MCF 10A (cell line): ENCODE measurements around the gene GLIS1. TPM values are rescaled to one million over a fixed set of nuclear protein-coding genes. Genes with fewer than 3 reads are reported as not detected.

Experiments used
- BruUV-seq: library from RNA; stranded (reverse); fragments of 400-500 nt; replicated peaks from 2 replicates; lab custom pipeline; 2021; lab: Mats Ljungman, UMichigan
- CTCF ChIA-PET: fragments of 300-600 bp; sonication (Branson Sonifier 250); formaldehyde crosslinking; extraction: SDS; loops from one replicate; lab custom pipeline; 2021; ENCODE audit warnings: antibody characterized with exemption, inconsistent platforms; lab: Yijun Ruan, JAX
- POLR2A ChIA-PET: fragments of 300-600, 350-650 bp; sonication (Branson Sonifier 250); formaldehyde crosslinking; extraction: SDS; loops from one replicate; lab custom pipeline; 2020; ENCODE audit warnings: antibody characterized with exemption, inconsistent platforms; lab: Yijun Ruan, JAX
- DNase-seq: peaks from one replicate; pipeline ENCODE4 v3.0.0-alpha.2; 2018; ENCODE audit not compliant: unreplicated experiment
- H3K27ac Mint-ChIP-seq: one replicate; pipeline ENCODE4 v1.8.0; 2022; ENCODE audit warnings: mild to moderate bottlenecking, low read depth, mixed read lengths; ENCODE audit not compliant: unreplicated experiment
- H3K27me3 Mint-ChIP-seq: one replicate; pipeline ENCODE4 v1.8.0; 2022; ENCODE audit warnings: mixed read lengths; ENCODE audit not compliant: insufficient read depth, unreplicated experiment
- H3K36me3 Mint-ChIP-seq: one replicate; pipeline ENCODE4 v1.8.0; 2022; ENCODE audit warnings: mild to moderate bottlenecking, moderate library complexity, mixed read lengths; ENCODE audit not compliant: insufficient read depth, unreplicated experiment
- H3K4me1 Mint-ChIP-seq: one replicate; pipeline ENCODE4 v1.8.0; 2022; ENCODE audit warnings: mixed read lengths; ENCODE audit not compliant: insufficient read depth, unreplicated experiment
- H3K4me3 Mint-ChIP-seq: one replicate; pipeline ENCODE4 v1.8.0; 2022; ENCODE audit warnings: mild to moderate bottlenecking, moderate library complexity, mixed read lengths; ENCODE audit not compliant: unreplicated experiment
- H3K9me3 Mint-ChIP-seq: one replicate; pipeline ENCODE4 v1.8.0; 2022; ENCODE audit warnings: mixed read lengths; ENCODE audit not compliant: unreplicated experiment
- intact Hi-C: fragments of 100-400 bp; cut with micrococcal nuclease; formaldehyde crosslinking; loops from 2 replicates; pipeline ENCODE4 v1.14.1; 2022
- total RNA-seq: library from RNA; stranded (reverse); gene quantifications from 2 replicates; pipeline ENCODE4 v1.2.3, GENCODE V29; 2022
- TF ChIP-seq, protein P1 (sequence below): fragments of 200-600 bp; IDR thresholded peaks from one replicate; pipeline ENCODE4 v1.8.0; 2022; ENCODE audit warnings: antibody characterized with exemption, mild to moderate bottlenecking; ENCODE audit not compliant: unreplicated experiment

The GLIS1 gene
- total RNA-seq, 1 experiment from 2014 or later, result 0.93 TPM

DNA sequence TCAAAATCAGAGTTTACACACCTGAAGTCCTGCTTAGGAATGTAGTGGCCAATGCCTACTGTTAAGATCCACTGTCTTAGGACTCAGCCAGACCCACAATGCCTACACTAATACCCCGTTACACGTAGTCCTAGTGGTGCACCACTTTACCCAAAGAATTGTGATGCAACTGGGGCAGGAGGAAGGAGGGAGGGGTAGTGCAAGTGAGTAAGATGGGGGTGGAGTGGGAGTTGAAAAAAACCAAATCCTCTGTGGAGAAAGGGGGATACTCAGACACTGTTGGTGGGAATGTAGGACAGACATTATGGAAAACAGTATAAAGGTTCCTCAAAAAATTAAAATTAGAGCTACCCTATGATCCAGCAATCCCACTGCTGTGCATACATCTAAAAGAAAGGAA lies 19.5 kb downstream of the GLIS1 start:
- ChIA-PET CTCF (interaction anchor here (0.6 kb wide), 1 partner anchor 235 kb away, joined by 3 read pairs; no protein-coding TSS in a partner anchor), POLR2A (interaction anchor here (1.0 kb wide), 1 partner anchor 12 kb away, joined by 5 read pairs; no protein-coding TSS in a partner anchor)
- H3K4me3 Mint-ChIP-seq, result no peak overlapping the region
- intact Hi-C loops, result no loop called here
- no TSS peak for BruUV-seq
- no peaks in the 10 kb centered on the region for H3K4me1 Mint-ChIP-seq
- DNase-seq, result no peak
- no peak overlapping the region for H3K27ac Mint-ChIP-seq
- no peaks in the 10 kb centered on the region for H3K27me3 Mint-ChIP-seq
- H3K36me3 Mint-ChIP-seq, result no peaks in the 10 kb centered on the region
- no peaks in the 10 kb centered on the region for H3K9me3 Mint-ChIP-seq
- TF ChIP-seq, protein P1, sequence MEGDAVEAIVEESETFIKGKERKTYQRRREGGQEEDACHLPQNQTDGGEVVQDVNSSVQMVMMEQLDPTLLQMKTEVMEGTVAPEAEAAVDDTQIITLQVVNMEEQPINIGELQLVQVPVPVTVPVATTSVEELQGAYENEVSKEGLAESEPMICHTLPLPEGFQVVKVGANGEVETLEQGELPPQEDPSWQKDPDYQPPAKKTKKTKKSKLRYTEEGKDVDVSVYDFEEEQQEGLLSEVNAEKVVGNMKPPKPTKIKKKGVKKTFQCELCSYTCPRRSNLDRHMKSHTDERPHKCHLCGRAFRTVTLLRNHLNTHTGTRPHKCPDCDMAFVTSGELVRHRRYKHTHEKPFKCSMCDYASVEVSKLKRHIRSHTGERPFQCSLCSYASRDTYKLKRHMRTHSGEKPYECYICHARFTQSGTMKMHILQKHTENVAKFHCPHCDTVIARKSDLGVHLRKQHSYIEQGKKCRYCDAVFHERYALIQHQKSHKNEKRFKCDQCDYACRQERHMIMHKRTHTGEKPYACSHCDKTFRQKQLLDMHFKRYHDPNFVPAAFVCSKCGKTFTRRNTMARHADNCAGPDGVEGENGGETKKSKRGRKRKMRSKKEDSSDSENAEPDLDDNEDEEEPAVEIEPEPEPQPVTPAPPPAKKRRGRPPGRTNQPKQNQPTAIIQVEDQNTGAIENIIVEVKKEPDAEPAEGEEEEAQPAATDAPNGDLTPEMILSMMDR, result no peak

DNA sequence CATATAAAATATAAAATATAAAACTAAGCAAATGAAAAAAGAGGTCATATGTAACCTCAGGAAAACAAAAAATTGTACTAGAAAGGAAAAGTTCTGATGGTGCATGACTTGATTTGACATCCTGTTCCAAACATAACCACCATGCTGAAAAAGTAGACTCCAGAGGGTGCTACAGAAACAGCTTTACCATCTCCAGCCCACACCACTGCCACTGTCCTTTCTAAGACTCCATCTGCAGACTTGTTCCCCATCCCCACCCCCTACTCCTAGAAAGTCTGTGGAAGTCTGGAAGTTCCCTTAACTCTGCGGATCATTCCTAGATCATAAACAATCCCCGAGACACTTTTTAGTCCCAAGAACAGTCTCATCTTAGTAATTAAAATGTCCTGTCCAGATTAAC lies 20.5 kb downstream of the GLIS1 start:
- CTCF ChIA-PET, result interaction anchor here (0.6 kb wide), 1 partner anchor 36 kb away, joined by 4 read pairs; no protein-coding TSS in a partner anchor
- DNase-seq, result no peak
- no TSS peak for BruUV-seq
- H3K27ac Mint-ChIP-seq, result no peak overlapping the region
- no peaks in the 10 kb centered on the region for H3K27me3 Mint-ChIP-seq
- intact Hi-C loops, result no loop called here
- POLR2A ChIA-PET, result interaction anchor here (1.0 kb wide), 1 partner anchor 11 kb away, joined by 5 read pairs; no protein-coding TSS in a partner anchor
- TF ChIP-seq, protein P1, result no peak
- H3K4me3 Mint-ChIP-seq, result no peak overlapping the region
- H3K4me1 Mint-ChIP-seq, result no peaks in the 10 kb centered on the region
- H3K9me3 Mint-ChIP-seq, result no peaks in the 10 kb centered on the region
- H3K36me3 Mint-ChIP-seq, result no peaks in the 10 kb centered on the region

GRCh38 chr1:53717025-53717804 lies 21.7 kb downstream of the GLIS1 start:
- no peak for DNase-seq
- no peak overlapping the region for H3K4me3 Mint-ChIP-seq
- H3K4me1 Mint-ChIP-seq, result no peaks in the 10 kb centered on the region
- POLR2A ChIA-PET, result no interaction called here
- CTCF ChIA-PET, result interaction anchor here (0.6 to 2.0 kb wide), 2 partner anchors 37 to 1624 kb away, joined by 3 to 4 read pairs; no protein-coding TSS in a partner anchor
- no TSS peak for BruUV-seq
- no peaks in the 10 kb centered on the region for H3K36me3 Mint-ChIP-seq
- intact Hi-C loops, result no loop called here
- H3K9me3 Mint-ChIP-seq, result no peaks in the 10 kb centered on the region
- TF ChIP-seq, protein P1, result no peak
- H3K27me3 Mint-ChIP-seq, result no peaks in the 10 kb centered on the region
- H3K27ac Mint-ChIP-seq, result no peak overlapping the region

DNA sequence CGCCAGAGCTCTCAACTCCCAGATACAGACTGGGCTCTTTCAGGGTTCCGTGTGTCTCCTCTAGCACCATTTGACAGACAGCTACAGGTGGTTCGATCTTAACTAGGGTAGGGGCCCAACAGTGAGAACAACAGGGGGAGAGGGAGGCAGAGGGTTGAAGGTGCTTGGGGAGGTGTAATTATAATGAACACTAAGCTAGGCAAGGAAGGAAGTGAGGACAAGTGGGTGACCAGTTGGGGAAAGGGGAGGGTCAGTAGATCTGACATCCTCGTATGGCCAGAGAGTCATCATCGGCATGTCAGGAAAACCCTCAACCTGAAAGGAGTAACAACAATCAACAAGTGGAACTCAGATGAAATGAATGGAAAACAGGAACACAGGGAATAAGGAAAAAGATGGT lies 22.8 kb downstream of the GLIS1 start:
- ChIA-PET CTCF (interaction anchor here (0.6 to 2.0 kb wide), 2 partner anchors 38 to 222 kb away, joined by 4 read pairs; no protein-coding TSS in a partner anchor), POLR2A (no interaction called here)
- Mint-ChIP-seq H3K9me3 (no peaks in the 10 kb centered on the region), H3K27ac (no peak overlapping the region), H3K36me3 (no peaks in the 10 kb centered on the region), H3K4me3 (no peak overlapping the region), H3K27me3 (no peaks in the 10 kb centered on the region), H3K4me1 (no peaks in the 10 kb centered on the region)
- TF ChIP-seq, protein P1, result no peak
- intact Hi-C loops, result no loop called here
- no peak for DNase-seq
- no TSS peak for BruUV-seq
